ENCODE results near the gene SLF1.

DNA sequence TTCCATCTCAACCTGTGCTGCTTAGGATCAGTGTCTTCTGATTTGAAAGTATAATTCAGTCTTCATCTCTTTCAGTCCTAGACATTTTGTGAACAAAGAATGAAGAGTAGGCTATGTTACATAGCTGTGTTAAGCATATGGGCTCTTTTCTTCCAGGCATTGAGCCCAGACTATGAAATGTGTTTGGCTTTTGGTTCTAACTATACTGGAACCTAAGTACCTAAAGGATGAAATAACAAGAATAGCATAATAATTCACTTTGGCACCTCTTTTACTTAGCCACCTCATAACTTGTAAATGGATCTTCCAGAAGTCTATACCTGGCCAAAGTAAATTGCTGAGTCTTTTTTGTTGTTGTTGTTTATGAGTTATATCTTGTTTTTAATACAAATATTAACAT lies 71.4 kb downstream of the SLF1 start:
- TF ChIP-seq POLR2A (IDR thresholded peaks at IDR 0.05), result no peak
- TF ChIP-seq, protein P1, sequence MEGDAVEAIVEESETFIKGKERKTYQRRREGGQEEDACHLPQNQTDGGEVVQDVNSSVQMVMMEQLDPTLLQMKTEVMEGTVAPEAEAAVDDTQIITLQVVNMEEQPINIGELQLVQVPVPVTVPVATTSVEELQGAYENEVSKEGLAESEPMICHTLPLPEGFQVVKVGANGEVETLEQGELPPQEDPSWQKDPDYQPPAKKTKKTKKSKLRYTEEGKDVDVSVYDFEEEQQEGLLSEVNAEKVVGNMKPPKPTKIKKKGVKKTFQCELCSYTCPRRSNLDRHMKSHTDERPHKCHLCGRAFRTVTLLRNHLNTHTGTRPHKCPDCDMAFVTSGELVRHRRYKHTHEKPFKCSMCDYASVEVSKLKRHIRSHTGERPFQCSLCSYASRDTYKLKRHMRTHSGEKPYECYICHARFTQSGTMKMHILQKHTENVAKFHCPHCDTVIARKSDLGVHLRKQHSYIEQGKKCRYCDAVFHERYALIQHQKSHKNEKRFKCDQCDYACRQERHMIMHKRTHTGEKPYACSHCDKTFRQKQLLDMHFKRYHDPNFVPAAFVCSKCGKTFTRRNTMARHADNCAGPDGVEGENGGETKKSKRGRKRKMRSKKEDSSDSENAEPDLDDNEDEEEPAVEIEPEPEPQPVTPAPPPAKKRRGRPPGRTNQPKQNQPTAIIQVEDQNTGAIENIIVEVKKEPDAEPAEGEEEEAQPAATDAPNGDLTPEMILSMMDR (IDR thresholded peaks at IDR 0.05), result no peak

Measured in lower leg skin (tissue), 3 donors.